Mesenchymal stem cell (in vitro differentiated cells and primary cell): ENCODE measurements around the gene SALL2.

ENCODE experiments used
- DNase-seq: peaks from one replicate; pipeline ENCODE4 v3.0.0-alpha.2; 2013
- H2AFZ ChIP-seq: one replicate; pipeline ENCODE4 v1.6.1; 2013; ENCODE audit warnings: low read depth, mild to moderate bottlenecking, control low read depth, inconsistent platforms, low read length, moderate library complexity
- H2AK5ac ChIP-seq: 2 replicates; pipeline ENCODE4 v1.6.1; 2013; ENCODE audit warnings: low read length, moderate library complexity, mild to moderate bottlenecking, inconsistent platforms; ENCODE audit not compliant: severe bottlenecking
- H2BK120ac ChIP-seq: one replicate; pipeline ENCODE4 v1.6.1; 2013; ENCODE audit warnings: low read depth, mild to moderate bottlenecking, inconsistent platforms, low read length, moderate library complexity
- H2BK12ac ChIP-seq, 2 experiments: one replicate each; pipeline ENCODE4 v1.6.1; 2013; ENCODE audit warnings: inconsistent platforms in 2 of 2, low read length in 2 of 2, mild to moderate bottlenecking in 2 of 2, moderate library complexity in 2 of 2, control low read depth in 1 of 2
- H2BK15ac ChIP-seq: one replicate; pipeline ENCODE4 v1.6.1; 2013; ENCODE audit warnings: mild to moderate bottlenecking, low read depth, inconsistent platforms; ENCODE audit not compliant: poor library complexity, severe bottlenecking
- H2BK5ac ChIP-seq: 2 replicates; pipeline ENCODE4 v1.6.1; 2013; ENCODE audit warnings: low read depth, mild to moderate bottlenecking, low read length, control low read depth, inconsistent platforms; ENCODE audit not compliant: poor library complexity, severe bottlenecking
- H3K14ac ChIP-seq, 2 experiments: one replicate each; pipeline ENCODE4 v1.6.1; 2013; ENCODE audit warnings: inconsistent platforms in 2 of 2, low read length in 2 of 2, control low read depth in 1 of 2, mild to moderate bottlenecking in 1 of 2, moderate library complexity in 1 of 2
- H3K18ac ChIP-seq, 2 experiments: one replicate each; pipeline ENCODE4 v1.6.1; 2013; ENCODE audit warnings: inconsistent platforms in 2 of 2, low read length in 2 of 2, control low read depth in 1 of 2, low read depth in 1 of 2, mild to moderate bottlenecking in 1 of 2
- H3K23ac ChIP-seq, 2 experiments: one replicate each; pipeline ENCODE4 v1.6.1; 2013; ENCODE audit warnings: inconsistent platforms in 2 of 2, low read length in 2 of 2, mild to moderate bottlenecking in 2 of 2, moderate library complexity in 2 of 2, control low read depth in 1 of 2
- H3K27ac ChIP-seq: 2 replicates; pipeline ENCODE4 v1.5.1; 2013; ENCODE audit warnings: mild to moderate bottlenecking, moderate library complexity, low read length, control low read depth, inconsistent platforms; ENCODE audit not compliant: poor library complexity, severe bottlenecking
- H3K27me3 ChIP-seq, 2 experiments: 2 replicates each; pipeline versions ENCODE4 v1.6.1 to v1.7.0; 2013; ENCODE audit warnings: low read length in 2 of 2, mild to moderate bottlenecking in 2 of 2, moderate library complexity in 2 of 2, control low read depth in 1 of 2, inconsistent platforms in 1 of 2; ENCODE audit not compliant: control insufficient read depth in 1 of 2, insufficient read depth in 1 of 2
- H3K36me3 ChIP-seq, 2 experiments: 2 replicates each; pipeline versions ENCODE4 v1.6.1 to v1.7.0; 2013; ENCODE audit warnings: low read length in 2 of 2, control low read depth in 1 of 2, inconsistent platforms in 1 of 2, low read depth in 1 of 2, mild to moderate bottlenecking in 1 of 2; ENCODE audit not compliant: insufficient read depth in 2 of 2, control insufficient read depth in 1 of 2
- H3K4ac ChIP-seq, 2 experiments: one replicate each; pipeline ENCODE4 v1.6.1; 2013; ENCODE audit warnings: inconsistent platforms in 2 of 2, low read length in 2 of 2, mild to moderate bottlenecking in 2 of 2, moderate library complexity in 2 of 2, control low read depth in 1 of 2, low read depth in 1 of 2
- H3K4me1 ChIP-seq: 2 replicates; pipeline ENCODE4 v1.6.1; 2013; ENCODE audit warnings: low read depth, low read length, control low read depth; ENCODE audit not compliant: control insufficient read depth, insufficient read depth
- H3K4me2 ChIP-seq: 2 replicates; pipeline ENCODE4 v1.6.1; 2013; ENCODE audit warnings: low read length, mild to moderate bottlenecking, inconsistent platforms; ENCODE audit not compliant: poor library complexity, severe bottlenecking
- H3K4me3 ChIP-seq, 2 experiments: 2 replicates each; pipeline versions ENCODE4 v1.5.1 to v1.7.0; 2013; ENCODE audit warnings: low read length in 2 of 2, mild to moderate bottlenecking in 2 of 2, control low read depth in 1 of 2, low read depth in 1 of 2; ENCODE audit not compliant: insufficient read depth in 1 of 2
- H3K79me1 ChIP-seq: replicated peaks from 2 replicates; pipeline ENCODE4 v1.6.1; 2013; ENCODE audit warnings: mild to moderate bottlenecking, control low read depth, low read length, inconsistent platforms; ENCODE audit not compliant: poor library complexity, severe bottlenecking
- H3K9ac ChIP-seq: 2 replicates; pipeline ENCODE4 v1.7.0; 2013; ENCODE audit warnings: mild to moderate bottlenecking, low read length, moderate library complexity
- H3K9me3 ChIP-seq: 2 replicates; pipeline ENCODE4 v1.7.0; 2013; ENCODE audit warnings: mild to moderate bottlenecking, low read length; ENCODE audit not compliant: control insufficient read depth
- H4K8ac ChIP-seq: one replicate; pipeline ENCODE4 v1.6.1; 2013; ENCODE audit warnings: inconsistent platforms, mild to moderate bottlenecking, low read length, moderate library complexity
- H4K91ac ChIP-seq: one replicate; pipeline ENCODE4 v1.6.1; 2013; ENCODE audit warnings: mild to moderate bottlenecking, low read length, inconsistent platforms
- WGBS: methylation state at CpG from one replicate; pipeline ENCODE4 v1.1.7; 2013; ENCODE audit warnings: mixed read lengths; 5-methylcytosine and 5-hydroxymethylcytosine counted together

The SALL2 gene

GRCh38 chr14:21503376-21503775, 22.8 kb downstream of the SALL2 start:
- Histone ChIP-seq H3K27me3 (no peaks in the 10 kb centered on the region), H3K9ac (no peak overlapping the region), H4K8ac (peak overlapping the region; percentile 13), H3K79me1 (peaks cover 19% of the 10 kb centered on the region), H4K91ac (no peak overlapping the region), H3K4me3 (no peak overlapping the region), H3K4me2 (no peak overlapping the region), H2BK15ac (no peak overlapping the region), H2AK5ac (no peak overlapping the region), H3K36me3 (peaks cover 24 to 71% of the 10 kb centered on the region in 2 experiments), H3K9me3 (no peaks in the 10 kb centered on the region), H3K18ac (no peak overlapping the region), H3K23ac (no peak overlapping the region), H2BK12ac (no peak overlapping the region), H3K4me1 (peaks cover 2% of the 10 kb centered on the region), H2BK120ac (no peak overlapping the region), H3K4ac (no peak overlapping the region), H3K14ac (no peak overlapping the region), H2BK5ac (no peak overlapping the region), H2AFZ (no peak overlapping the region), H3K27ac (no peak overlapping the region)
- 93% methylated on average over 3 of the region's 4 CpGs for WGBS
- DNase-seq = no peak

GRCh38 chr14:21501568-21501967, 24.6 kb downstream of the SALL2 start:
- no peak overlapping the region for H4K8ac ChIP-seq
- H3K9me3 ChIP-seq = no peaks in the 10 kb centered on the region
- H3K27ac ChIP-seq = no peak overlapping the region
- no peak overlapping the region for H2BK5ac ChIP-seq
- H3K14ac ChIP-seq = no peak overlapping the region
- no peak overlapping the region for H3K18ac ChIP-seq
- H3K9ac ChIP-seq = no peak overlapping the region
- no peak overlapping the region for H2BK120ac ChIP-seq
- H3K23ac ChIP-seq = no peak overlapping the region
- no peak overlapping the region for H3K4ac ChIP-seq
- no peak overlapping the region for H2AK5ac ChIP-seq
- H2BK15ac ChIP-seq = no peak overlapping the region
- DNase-seq = no peak
- H4K91ac ChIP-seq = no peak overlapping the region
- no peak overlapping the region for H3K4me2 ChIP-seq
- H2BK12ac ChIP-seq = peak overlapping the region in 1 of 2 experiments; percentile 54
- 98% methylated on average over 5 of the region's 5 CpGs for WGBS
- H3K36me3 ChIP-seq = peaks cover 18 to 77% of the 10 kb centered on the region in 2 experiments
- H3K4me3 ChIP-seq = no peak overlapping the region
- H2AFZ ChIP-seq = no peak overlapping the region
- H3K4me1 ChIP-seq = peaks cover 2% of the 10 kb centered on the region
- H3K27me3 ChIP-seq = no peaks in the 10 kb centered on the region
- H3K79me1 ChIP-seq = peaks cover 16% of the 10 kb centered on the region

DNA sequence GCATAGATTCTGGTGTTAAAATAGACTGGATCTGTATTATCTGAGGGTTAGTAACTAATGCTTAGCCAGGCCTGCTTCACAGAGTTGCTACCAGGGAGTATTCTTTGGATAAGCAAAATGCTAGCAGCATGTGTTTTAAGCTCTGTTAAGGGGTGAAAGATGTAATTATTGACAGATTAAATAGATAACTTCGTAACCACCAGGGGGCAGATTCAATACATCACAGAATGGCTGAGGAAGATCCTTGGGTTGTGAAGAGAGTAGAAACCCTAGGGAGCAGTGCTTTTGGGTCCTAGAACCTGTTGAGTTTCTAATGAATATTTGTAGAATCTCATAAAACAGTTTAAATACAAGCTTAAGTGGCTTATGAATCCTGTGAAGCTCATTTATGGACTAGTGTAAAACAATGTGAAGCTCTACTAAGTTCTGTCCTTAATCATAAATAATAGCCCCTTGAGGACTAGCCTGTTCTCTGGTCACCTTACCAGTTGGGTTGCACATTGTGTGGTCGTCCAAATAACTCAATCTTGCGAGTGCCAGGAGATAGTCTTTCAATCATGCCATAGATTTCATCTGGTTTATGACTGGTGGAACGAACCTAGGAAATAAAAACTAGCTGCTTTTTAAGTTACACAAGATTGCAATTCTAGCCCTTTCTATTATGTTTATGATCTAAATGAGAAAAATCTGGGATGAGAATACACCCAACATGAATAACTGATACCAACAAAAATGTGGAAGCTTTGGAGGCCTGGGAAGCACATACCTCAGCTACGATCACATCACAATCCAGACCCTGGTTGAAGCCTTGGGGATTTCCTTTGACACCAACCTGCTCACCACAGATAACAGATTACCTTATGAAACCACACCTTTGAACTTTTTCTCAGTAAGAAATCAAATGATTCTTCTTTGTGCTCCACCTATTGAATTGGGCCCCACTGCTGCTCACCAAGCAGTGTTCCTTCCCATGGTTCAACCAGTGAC, 27.3 kb downstream of the SALL2 start:
- no peak overlapping the region for H2AK5ac ChIP-seq
- no peak overlapping the region for H2BK15ac ChIP-seq
- H3K4me2 ChIP-seq = no peak overlapping the region
- H3K79me1 ChIP-seq = peaks cover 18% of the 10 kb centered on the region
- no peaks in the 10 kb centered on the region for H3K9me3 ChIP-seq
- no peak overlapping the region for H2BK5ac ChIP-seq
- H2BK120ac ChIP-seq = no peak overlapping the region
- no peak overlapping the region for H3K18ac ChIP-seq
- H3K14ac ChIP-seq = no peak overlapping the region
- no peak overlapping the region for H3K4ac ChIP-seq
- H3K36me3 ChIP-seq = peaks cover 26 to 94% of the 10 kb centered on the region in 2 experiments
- no peak overlapping the region for H3K23ac ChIP-seq
- peak overlapping the region; percentile 56 for H3K9ac ChIP-seq
- 93% methylated on average over 4 of the region's 5 CpGs for WGBS
- H3K4me1 ChIP-seq = peaks cover 4% of the 10 kb centered on the region
- no peak overlapping the region for H3K4me3 ChIP-seq
- H3K27ac ChIP-seq = peak overlapping the region; percentile 38
- no peak overlapping the region for H4K8ac ChIP-seq
- H3K27me3 ChIP-seq = no peaks in the 10 kb centered on the region
- H2AFZ ChIP-seq = no peak overlapping the region
- peak; percentile 66 for DNase-seq
- no peak overlapping the region for H2BK12ac ChIP-seq
- H4K91ac ChIP-seq = no peak overlapping the region

- no peak overlapping the region for H3K4ac ChIP-seq
- 100% methylated on average over 2 of the region's 2 CpGs for WGBS
- peaks cover 8% of the 10 kb centered on the region for H3K79me1 ChIP-seq
- no peak overlapping the region for H3K27ac ChIP-seq
- no peak overlapping the region for H3K14ac ChIP-seq
- no peak overlapping the region for H3K9ac ChIP-seq
- no peak overlapping the region for H3K4me3 ChIP-seq
- H3K23ac ChIP-seq = no peak overlapping the region
- H2BK15ac ChIP-seq = no peak overlapping the region
- H3K27me3 ChIP-seq = no peaks in the 10 kb centered on the region
- no peak overlapping the region for H2AK5ac ChIP-seq
- H4K91ac ChIP-seq = no peak overlapping the region
- H3K36me3 ChIP-seq = peaks cover 30 to 89% of the 10 kb centered on the region in 2 experiments
- no peak overlapping the region for H3K18ac ChIP-seq
- DNase-seq = no peak
- H4K8ac ChIP-seq = no peak overlapping the region
- no peak overlapping the region for H2BK5ac ChIP-seq
- H3K4me2 ChIP-seq = no peak overlapping the region
- no peak overlapping the region for H2BK12ac ChIP-seq
- peaks cover 4% of the 10 kb centered on the region for H3K4me1 ChIP-seq
- no peaks in the 10 kb centered on the region for H3K9me3 ChIP-seq
- no peak overlapping the region for H2AFZ ChIP-seq
- H2BK120ac ChIP-seq = no peak overlapping the region
Observed at GRCh38 chr14:21496453-21496852, 29.7 kb downstream of the SALL2 start.
